Dendritic cell treated with granulocyte-macrophage colony-stimulating factor and Interleukin-4, amounts not matched to agents 40 ng/mL and 50 ng/mL, for 4 days (primary cell): Measurements from ENCODE around the gene LRRK1.

ENCODE experiments used
- H3K27ac Mint-ChIP-seq: one replicate; pipeline ENCODE4 v1.8.0; 2022; ENCODE audit warnings: mild to moderate bottlenecking, mixed read lengths
- H3K27me3 Mint-ChIP-seq: one replicate; pipeline ENCODE4 v1.8.0; 2022; ENCODE audit warnings: mild to moderate bottlenecking, mixed read lengths
- H3K36me3 Mint-ChIP-seq: one replicate; pipeline ENCODE4 v1.8.0; 2022; ENCODE audit warnings: low read depth, mixed read lengths
- H3K4me1 Mint-ChIP-seq: one replicate; pipeline ENCODE4 v1.8.0; 2022; ENCODE audit warnings: low read depth, mixed read lengths
- H3K4me3 Mint-ChIP-seq: one replicate; pipeline ENCODE4 v1.8.0; 2022; ENCODE audit warnings: mild to moderate bottlenecking, moderate library complexity, mixed read lengths
- H3K9me3 Mint-ChIP-seq: one replicate; pipeline ENCODE4 v1.8.0; 2022; ENCODE audit warnings: mixed read lengths
- intact Hi-C: fragments of 100-400 bp; cut with micrococcal nuclease; formaldehyde crosslinking; loops from one replicate; pipeline ENCODE4 v1.15.0; 2022

LRRK1 gene

GRCh38 chr15:101083336-101084045 lies 164.3 kb downstream of the LRRK1 start:
- peaks cover 3% of the 10 kb centered on the region for H3K36me3 Mint-ChIP-seq
- H3K4me3 Mint-ChIP-seq: no peak overlapping the region
- intact Hi-C loops: no loop called here
- no peak overlapping the region for H3K27ac Mint-ChIP-seq
- no peaks in the 10 kb centered on the region for H3K9me3 Mint-ChIP-seq
- H3K4me1 Mint-ChIP-seq: peaks cover 18% of the 10 kb centered on the region
- H3K27me3 Mint-ChIP-seq: peaks cover 54% of the 10 kb centered on the region

GRCh38 chr15:101084801-101085200 lies 165.6 kb downstream of the LRRK1 start:
- Mint-ChIP-seq H3K4me3 (no peak overlapping the region), H3K27me3 (peaks cover 60% of the 10 kb centered on the region), H3K9me3 (no peaks in the 10 kb centered on the region), H3K27ac (no peak overlapping the region), H3K36me3 (no peaks in the 10 kb centered on the region), H3K4me1 (peaks cover 27% of the 10 kb centered on the region)
- intact Hi-C loops: no loop called here

- intact Hi-C loops: no loop called here
- H3K4me3 Mint-ChIP-seq: no peak overlapping the region
Observed at GRCh38 chr15:101085311-101085700, 166.1 kb downstream of the LRRK1 start.

GRCh38 chr15:101086394-101087171 lies 167.4 kb downstream of the LRRK1 start:
- H3K27me3 Mint-ChIP-seq: peaks cover 76% of the 10 kb centered on the region
- H3K27ac Mint-ChIP-seq: no peak overlapping the region
- H3K9me3 Mint-ChIP-seq: peaks cover 5% of the 10 kb centered on the region
- intact Hi-C loops: no loop called here
- peaks cover 27% of the 10 kb centered on the region for H3K4me1 Mint-ChIP-seq
- H3K4me3 Mint-ChIP-seq: no peak overlapping the region
- H3K36me3 Mint-ChIP-seq: no peaks in the 10 kb centered on the region

More at GRCh38 chr15:101085311-101085700, 166.1 kb downstream of the LRRK1 start:
- Mint-ChIP-seq H3K4me1 (peaks cover 27% of the 10 kb centered on the region), H3K9me3 (peaks cover 1% of the 10 kb centered on the region), H3K27ac (no peak overlapping the region), H3K27me3 (peaks cover 64% of the 10 kb centered on the region), H3K36me3 (no peaks in the 10 kb centered on the region)

GRCh38 chr15:101087172-101087769 lies 168.1 kb downstream of the LRRK1 start:
- intact Hi-C loops: no loop called here
- Mint-ChIP-seq H3K4me3 (no peak overlapping the region), H3K27ac (no peak overlapping the region)

GRCh38 chr15:101088271-101088670 lies 169.1 kb downstream of the LRRK1 start:
- H3K4me3 Mint-ChIP-seq: no peak overlapping the region

More at GRCh38 chr15:101087172-101087769, 168.1 kb downstream of the LRRK1 start:
- Mint-ChIP-seq H3K4me1 (peaks cover 33% of the 10 kb centered on the region), H3K9me3 (peaks cover 5% of the 10 kb centered on the region), H3K36me3 (no peaks in the 10 kb centered on the region), H3K27me3 (peaks cover 78% of the 10 kb centered on the region)

GRCh38 chr15:101088788-101089578 lies 169.8 kb downstream of the LRRK1 start:
- no peak overlapping the region for H3K27ac Mint-ChIP-seq

More at GRCh38 chr15:101088271-101088670, 169.1 kb downstream of the LRRK1 start:
- H3K9me3 Mint-ChIP-seq: peaks cover 5% of the 10 kb centered on the region
- intact Hi-C loops: loop anchor here (1.0 kb wide), 1 partner anchor 170 kb away; no protein-coding TSS in a partner anchor
- no peak overlapping the region for H3K27ac Mint-ChIP-seq
- H3K4me1 Mint-ChIP-seq: peaks cover 35% of the 10 kb centered on the region
- no peaks in the 10 kb centered on the region for H3K36me3 Mint-ChIP-seq
- peaks cover 75% of the 10 kb centered on the region for H3K27me3 Mint-ChIP-seq

GRCh38 chr15:101089579-101090427 lies 170.6 kb downstream of the LRRK1 start:
- Mint-ChIP-seq H3K9me3 (peaks cover 5% of the 10 kb centered on the region), H3K36me3 (no peaks in the 10 kb centered on the region), H3K27ac (no peak overlapping the region), H3K4me1 (peaks cover 35% of the 10 kb centered on the region), H3K27me3 (peaks cover 71% of the 10 kb centered on the region), H3K4me3 (no peak overlapping the region)
- intact Hi-C loops: no loop called here

More at GRCh38 chr15:101088788-101089578, 169.8 kb downstream of the LRRK1 start:
- Mint-ChIP-seq H3K36me3 (no peaks in the 10 kb centered on the region), H3K4me3 (no peak overlapping the region), H3K27me3 (peaks cover 75% of the 10 kb centered on the region), H3K4me1 (peaks cover 35% of the 10 kb centered on the region), H3K9me3 (peaks cover 5% of the 10 kb centered on the region)
- intact Hi-C loops: loop anchor here (1.0 kb wide), 1 partner anchor 169 kb away; no protein-coding TSS in a partner anchor

GRCh38 chr15:101090428-101090790 lies 171.3 kb downstream of the LRRK1 start:
- intact Hi-C loops: no loop called here
- Mint-ChIP-seq H3K27ac (no peak overlapping the region), H3K27me3 (peaks cover 65% of the 10 kb centered on the region), H3K9me3 (peaks cover 5% of the 10 kb centered on the region), H3K4me3 (no peak overlapping the region), H3K4me1 (peaks cover 35% of the 10 kb centered on the region), H3K36me3 (no peaks in the 10 kb centered on the region)

- Mint-ChIP-seq H3K4me3 (no peak overlapping the region), H3K27ac (no peak overlapping the region), H3K4me1 (peaks cover 35% of the 10 kb centered on the region), H3K36me3 (no peaks in the 10 kb centered on the region), H3K27me3 (peaks cover 66% of the 10 kb centered on the region), H3K9me3 (peaks cover 5% of the 10 kb centered on the region)
- intact Hi-C loops: no loop called here
Observed at GRCh38 chr15:101091080-101092017, 172.2 kb downstream of the LRRK1 start.

GRCh38 chr15:101092156-101092866 lies 173.2 kb downstream of the LRRK1 start:
- H3K27ac Mint-ChIP-seq: no peak overlapping the region

GRCh38 chr15:101092867-101093202 lies 173.7 kb downstream of the LRRK1 start:
- H3K27ac Mint-ChIP-seq: no peak overlapping the region
- peaks cover 54% of the 10 kb centered on the region for H3K27me3 Mint-ChIP-seq
- intact Hi-C loops: no loop called here
- H3K9me3 Mint-ChIP-seq: peaks cover 5% of the 10 kb centered on the region
- H3K4me3 Mint-ChIP-seq: no peak overlapping the region
- peaks cover 23% of the 10 kb centered on the region for H3K4me1 Mint-ChIP-seq
- H3K36me3 Mint-ChIP-seq: no peaks in the 10 kb centered on the region

More at GRCh38 chr15:101092156-101092866, 173.2 kb downstream of the LRRK1 start:
- Mint-ChIP-seq H3K27me3 (peaks cover 59% of the 10 kb centered on the region), H3K36me3 (no peaks in the 10 kb centered on the region), H3K9me3 (peaks cover 5% of the 10 kb centered on the region), H3K4me3 (no peak overlapping the region), H3K4me1 (peaks cover 27% of the 10 kb centered on the region)
- intact Hi-C loops: no loop called here
